ENCODE results near the gene SLC25A29. TPM values are rescaled to one million over a fixed set of nuclear protein-coding genes. Genes with fewer than 3 reads are reported as not detected.

Gene SLC25A29
- total RNA-seq, 1 experiment from 2014 or later = 18.8 TPM

Other genes starting within 250 kb of the SLC25A29 start
- 21.6 and 21.8 TPM in 2 replicates for gene EVL, start 241.0 kb downstream of the SLC25A29 start, total RNA-seq (2014; rRNA removed; shearing (Covaris generic))
- gene DEGS2, start 146.8 kb downstream of the SLC25A29 start, total RNA-seq (2014; rRNA removed; shearing (Covaris generic)) = 0.10 TPM in 1 of 2 replicates, not detected in the other
- gene YY1, start 67.3 kb downstream of the SLC25A29 start, total RNA-seq (2014; rRNA removed; shearing (Covaris generic)) = 25.9 and 39.5 TPM in 2 replicates
- not detected in 2 replicates for gene SLC25A47, start 16.9 kb upstream of the SLC25A29 start, total RNA-seq (2014; rRNA removed; shearing (Covaris generic))
- 22.4 and 22.8 TPM in 2 replicates for gene WDR25, start 70.0 kb upstream of the SLC25A29 start, total RNA-seq (2014; rRNA removed; shearing (Covaris generic))

Measured in M059J (cell line).